Measurements from ENCODE around the gene KRT31. TPM values are rescaled to one million over a fixed set of nuclear protein-coding genes. Genes with fewer than 3 reads are reported as not detected.
"Not testable (repeated sequence)": the region's sequence is repeated elsewhere in the genome, so short reads cannot be mapped to it uniquely, and the experiment has no call there.

KRT31 gene
- total RNA-seq, 1 donor from 2014 or later: not detected

GRCh38 chr17:41347869-41348760, 49.3 kb downstream of the KRT31 start:
- Mint-ChIP-seq H3K27ac (ENCODE audit: unreplicated experiment) (no peak overlapping the region), H3K9me3 (ENCODE audit: unreplicated experiment) (peaks cover 2% of the 10 kb centered on the region), H3K4me1 (ENCODE audit: low read depth, unreplicated experiment) (no peaks in the 10 kb centered on the region), H3K27me3 (ENCODE audit: unreplicated experiment) (peaks cover 5% of the 10 kb centered on the region), H3K36me3 (ENCODE audit: unreplicated experiment) (peaks cover 8% of the 10 kb centered on the region), H3K4me3 (ENCODE audit: unreplicated experiment) (no peak overlapping the region)
- no peak for DNase-seq
- no peak for TF ChIP-seq CTCF (IDR thresholded peaks at IDR 0.05; ENCODE audit: partially characterized antibody, unreplicated experiment)

- not testable (repeated sequence) for DNase-seq
Measured at GRCh38 chr17:41346421-41346820, 51.0 kb downstream of the KRT31 start.

GRCh38 chr17:41345992-41346391, 51.4 kb downstream of the KRT31 start:
- no peak for DNase-seq
- Mint-ChIP-seq H3K4me3 (ENCODE audit: unreplicated experiment) (no peak overlapping the region), H3K9me3 (ENCODE audit: unreplicated experiment) (peaks cover 3% of the 10 kb centered on the region), H3K4me1 (ENCODE audit: low read depth, unreplicated experiment) (no peaks in the 10 kb centered on the region), H3K27me3 (ENCODE audit: unreplicated experiment) (peaks cover 5% of the 10 kb centered on the region), H3K27ac (ENCODE audit: unreplicated experiment) (no peak overlapping the region), H3K36me3 (ENCODE audit: unreplicated experiment) (peaks cover 8% of the 10 kb centered on the region)
- TF ChIP-seq CTCF (IDR thresholded peaks at IDR 0.05; ENCODE audit: partially characterized antibody, unreplicated experiment): no peak

More at GRCh38 chr17:41346421-41346820, 51.0 kb downstream of the KRT31 start:
- not testable (repeated sequence) for H3K9me3 Mint-ChIP-seq (ENCODE audit: unreplicated experiment); H3K4me3 Mint-ChIP-seq (ENCODE audit: unreplicated experiment); H3K27me3 Mint-ChIP-seq (ENCODE audit: unreplicated experiment); H3K27ac Mint-ChIP-seq (ENCODE audit: unreplicated experiment); H3K4me1 Mint-ChIP-seq (ENCODE audit: low read depth, unreplicated experiment); H3K36me3 Mint-ChIP-seq (ENCODE audit: unreplicated experiment)

Other genes with a start within 250 kb of the KRT31 start
- not detected for gene KRTAP4-5, start 247.8 kb downstream of the KRT31 start, total RNA-seq (ENCODE audit: unreplicated experiment)
- not detected for gene KRTAP4-4, start 236.9 kb downstream of the KRT31 start, total RNA-seq (ENCODE audit: unreplicated experiment)
- not detected for gene KRTAP4-3, start 229.4 kb downstream of the KRT31 start, total RNA-seq (ENCODE audit: unreplicated experiment)
- not detected for gene KRTAP4-2, start 219.4 kb downstream of the KRT31 start, total RNA-seq (ENCODE audit: unreplicated experiment)
- gene KRTAP4-1, start 212.7 kb downstream of the KRT31 start, total RNA-seq (ENCODE audit: unreplicated experiment): not detected
- gene KRTAP9-1, start 207.7 kb downstream of the KRT31 start, total RNA-seq (ENCODE audit: unreplicated experiment): not detected
- not detected for gene KRTAP9-2, start 171.0 kb downstream of the KRT31 start, total RNA-seq (ENCODE audit: unreplicated experiment)
- not detected for gene KRTAP9-3, start 165.2 kb downstream of the KRT31 start, total RNA-seq (ENCODE audit: unreplicated experiment)
- not detected for gene KRTAP9-8, start 159.6 kb downstream of the KRT31 start, total RNA-seq (ENCODE audit: unreplicated experiment)
- gene KRTAP9-4, start 147.9 kb downstream of the KRT31 start, total RNA-seq (ENCODE audit: unreplicated experiment): not detected
- not detected for gene KRTAP9-9, start 142.2 kb downstream of the KRT31 start, total RNA-seq (ENCODE audit: unreplicated experiment)
- gene KRTAP9-6, start 132.2 kb downstream of the KRT31 start, total RNA-seq (ENCODE audit: unreplicated experiment): not detected
- gene KRTAP9-7, start 121.9 kb downstream of the KRT31 start, total RNA-seq (ENCODE audit: unreplicated experiment): not detected
- not detected for gene KRTAP29-1, start 94.8 kb downstream of the KRT31 start, total RNA-seq (ENCODE audit: unreplicated experiment)
- not detected for gene KRTAP16-1, start 88.3 kb downstream of the KRT31 start, total RNA-seq (ENCODE audit: unreplicated experiment)
- not detected for gene KRTAP17-1, start 81.9 kb downstream of the KRT31 start, total RNA-seq (ENCODE audit: unreplicated experiment)
- not detected for gene KRT33A, start 46.8 kb downstream of the KRT31 start, total RNA-seq (ENCODE audit: unreplicated experiment)
- 0.61 TPM for gene KRT33B, start 27.8 kb downstream of the KRT31 start, total RNA-seq (ENCODE audit: unreplicated experiment)
- gene KRT34, start 15.3 kb downstream of the KRT31 start, total RNA-seq (ENCODE audit: unreplicated experiment): not detected
- gene KRT37, start 27.0 kb upstream of the KRT31 start, total RNA-seq (ENCODE audit: unreplicated experiment): not detected
- not detected for gene KRT38, start 43.4 kb upstream of the KRT31 start, total RNA-seq (ENCODE audit: unreplicated experiment)
- gene KRT32, start 69.8 kb upstream of the KRT31 start, total RNA-seq (ENCODE audit: unreplicated experiment): not detected
- gene KRT35, start 83.5 kb upstream of the KRT31 start, total RNA-seq (ENCODE audit: unreplicated experiment): not detected
- gene KRT36, start 92.3 kb upstream of the KRT31 start, total RNA-seq (ENCODE audit: unreplicated experiment): not detected
- not detected for gene KRT13, start 108.0 kb upstream of the KRT31 start, total RNA-seq (ENCODE audit: unreplicated experiment)
- gene KRT15, start 121.3 kb upstream of the KRT31 start, total RNA-seq (ENCODE audit: unreplicated experiment): not detected
- 0.69 TPM for gene KRT19, start 130.7 kb upstream of the KRT31 start, total RNA-seq (ENCODE audit: unreplicated experiment)
- gene KRT9, start 174.5 kb upstream of the KRT31 start, total RNA-seq (ENCODE audit: unreplicated experiment): not detected
- gene KRT14, start 189.3 kb upstream of the KRT31 start, total RNA-seq (ENCODE audit: unreplicated experiment): not detected
- not detected for gene KRT16, start 215.2 kb upstream of the KRT31 start, total RNA-seq (ENCODE audit: unreplicated experiment)
- gene KRT17, start 227.0 kb upstream of the KRT31 start, total RNA-seq (ENCODE audit: unreplicated experiment): not detected

Measured in glutamatergic neuron (in vitro differentiated cells).